ENCODE data around the gene DDX42. TPM values are rescaled to one million over a fixed set of nuclear protein-coding genes. Genes with fewer than 3 reads are reported as not detected.

DDX42 gene
- total RNA-seq, 1 experiment from 2014 or later, result 128 TPM

GRCh38 chr17:63786971-63787711 is 13.2 kb downstream of the DDX42 start:
- H3K4me3 Mint-ChIP-seq, result no peak overlapping the region
- peaks cover 25% of the 10 kb centered on the region for H3K36me3 Mint-ChIP-seq
- ATAC-seq (no peak), DNase-seq (ENCODE audit: low spot score) (no peak)
- no peaks in the 10 kb centered on the region for H3K4me1 Mint-ChIP-seq
- ChIA-PET CTCF (no interaction called here), POLR2A (no interaction called here)
- no peaks in the 10 kb centered on the region for H3K9me3 Mint-ChIP-seq
- H3K27me3 Mint-ChIP-seq (ENCODE audit: low read depth), result no peaks in the 10 kb centered on the region
- H3K27ac Mint-ChIP-seq, result no peak overlapping the region
- no peak for TF ChIP-seq KAT7 (CRISPR knock-in tag; IDR thresholded peaks at IDR 0.05; ENCODE audit: borderline replicate concordance)
- no peak for TF ChIP-seq HMGA2 (CRISPR knock-in tag; IDR thresholded peaks at IDR 0.05)
- no peak for TF ChIP-seq ZNF396 (CRISPR knock-in tag; IDR thresholded peaks at IDR 0.05; ENCODE audit: borderline replicate concordance)
- no peak for TF ChIP-seq PREB (CRISPR knock-in tag; IDR thresholded peaks at IDR 0.05; ENCODE audit: borderline replicate concordance)
- TF ChIP-seq TEAD4 (CRISPR knock-in tag; IDR thresholded peaks at IDR 0.05), result no peak
- no peak for TF ChIP-seq MLX (CRISPR knock-in tag; IDR thresholded peaks at IDR 0.05)
- no peak for TF ChIP-seq SMAD3 (CRISPR knock-in tag; IDR thresholded peaks at IDR 0.05; ENCODE audit: borderline replicate concordance)
- no peak for TF ChIP-seq ZNF425 (CRISPR knock-in tag; conservative IDR thresholded peaks at IDR 0.05)
- no peak for TF ChIP-seq RORB (CRISPR knock-in tag; IDR thresholded peaks at IDR 0.05)
- no peak for TF ChIP-seq ZNF671 (CRISPR knock-in tag; IDR thresholded peaks at IDR 0.05)
- no peak for TF ChIP-seq ETV6 (CRISPR knock-in tag; IDR thresholded peaks at IDR 0.05)
- TF ChIP-seq JAZF1 (CRISPR knock-in tag; IDR thresholded peaks at IDR 0.05), result no peak
- no peak for TF ChIP-seq ATF3 (CRISPR knock-in tag; conservative IDR thresholded peaks at IDR 0.05)
- no peak for TF ChIP-seq CDX4 (CRISPR knock-in tag; IDR thresholded peaks at IDR 0.05; ENCODE audit: borderline replicate concordance)
- TF ChIP-seq IRF1 (CRISPR knock-in tag; IDR thresholded peaks at IDR 0.05), result no peak
- no peak for TF ChIP-seq IRF2 (CRISPR knock-in tag; IDR thresholded peaks at IDR 0.05; ENCODE audit: borderline replicate concordance, low read depth)

GRCh38 chr17:63790057-63790456 is 16.1 kb downstream of the DDX42 start:
- no peaks in the 10 kb centered on the region for H3K9me3 Mint-ChIP-seq
- CTCF ChIA-PET, result no interaction called here
- no peak for ATAC-seq
- TF ChIP-seq USF1 (CRISPR knock-in tag; IDR thresholded peaks at IDR 0.05), result no peak
- TF ChIP-seq CDX4 (CRISPR knock-in tag; IDR thresholded peaks at IDR 0.05; ENCODE audit: borderline replicate concordance), result no peak
- TF ChIP-seq ZNF671 (CRISPR knock-in tag; IDR thresholded peaks at IDR 0.05), result no peak
- no peak for TF ChIP-seq ARID4B (CRISPR knock-in tag; IDR thresholded peaks at IDR 0.05; ENCODE audit: borderline replicate concordance)
- no peak for TF ChIP-seq RELA (CRISPR knock-in tag; IDR thresholded peaks at IDR 0.05; ENCODE audit: borderline replicate concordance)
- TF ChIP-seq CREB1 (CRISPR knock-in tag; IDR thresholded peaks at IDR 0.05), result no peak
- TF ChIP-seq IRF1 (CRISPR knock-in tag; IDR thresholded peaks at IDR 0.05), result no peak
- no peak for TF ChIP-seq NR1H2 (CRISPR knock-in tag; IDR thresholded peaks at IDR 0.05)
- no peak for TF ChIP-seq PRRX2 (CRISPR knock-in tag; IDR thresholded peaks at IDR 0.05)

More at GRCh38 chr17:63790057-63790456, 16.1 kb downstream of the DDX42 start:
- H3K27ac Mint-ChIP-seq, result no peak overlapping the region
- no peak overlapping the region for H3K4me3 Mint-ChIP-seq
- H3K36me3 Mint-ChIP-seq, result peaks cover 49% of the 10 kb centered on the region
- DNase-seq (ENCODE audit: low spot score), result no peak
- no peaks in the 10 kb centered on the region for H3K27me3 Mint-ChIP-seq (ENCODE audit: low read depth)
- H3K4me1 Mint-ChIP-seq, result no peaks in the 10 kb centered on the region
- POLR2A ChIA-PET, result no interaction called here

All from WTC11 (cell line).